ENCODE data around the gene SH3RF1.

SH3RF1 gene

DNA sequence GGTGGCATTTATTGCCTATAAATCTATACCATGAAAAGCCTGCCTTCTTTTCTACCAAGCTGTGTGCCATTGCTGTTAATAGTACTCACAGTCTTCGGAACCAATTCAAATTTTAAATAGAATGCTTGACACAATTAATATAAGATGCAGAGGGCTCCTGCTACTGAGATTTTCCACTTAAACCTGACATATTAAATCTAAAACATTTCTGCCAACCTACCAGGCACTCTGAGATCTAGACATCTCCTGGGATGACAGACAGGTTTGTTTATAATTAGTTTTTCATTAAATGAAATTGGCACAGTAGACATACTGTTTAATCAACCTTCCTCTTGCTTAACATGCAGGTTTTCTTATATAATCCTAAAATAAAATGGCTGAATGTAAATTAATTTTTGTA, 143.4 kb downstream of the SH3RF1 start:
- DNase-seq: no peak

DNA sequence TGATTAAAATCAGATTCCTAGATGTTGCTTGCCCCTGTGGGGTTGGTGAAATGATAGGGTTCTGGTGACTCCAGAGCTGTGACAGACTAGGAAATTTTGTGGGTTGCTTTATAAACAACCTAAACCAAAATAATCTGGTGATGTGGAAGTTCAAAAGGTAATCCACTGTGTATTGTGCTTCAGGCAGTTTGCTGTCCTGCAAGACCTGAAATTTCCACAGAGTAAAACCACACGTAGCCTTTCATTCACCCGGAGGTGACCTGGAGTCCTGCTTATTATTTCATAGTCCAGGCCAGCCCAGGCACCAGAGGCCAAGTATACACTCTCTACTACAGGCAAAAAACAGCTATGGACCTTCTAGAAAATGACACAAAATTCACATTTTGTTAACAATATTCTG, 146.1 kb downstream of the SH3RF1 start:
- no peak for DNase-seq

DNA sequence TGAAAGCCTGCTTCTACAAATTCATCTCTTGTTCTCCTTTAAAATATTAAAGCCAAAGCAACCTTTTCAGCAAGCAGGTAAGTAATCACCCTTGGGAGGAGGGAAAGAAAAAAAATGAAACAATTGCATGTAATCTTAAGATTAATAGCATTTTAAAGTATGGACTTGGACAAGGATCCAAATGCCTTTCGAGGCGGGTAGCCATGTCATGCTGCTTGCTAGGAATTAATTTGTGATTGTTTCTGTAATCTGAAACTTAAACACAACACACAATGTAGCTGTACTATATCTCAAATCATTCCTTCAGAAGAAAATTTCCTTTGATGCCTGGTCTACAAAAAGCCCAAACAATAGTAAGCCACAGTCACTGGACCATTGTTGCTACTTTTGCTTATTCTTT, 148.3 kb downstream of the SH3RF1 start:
- no peak for DNase-seq

DNA sequence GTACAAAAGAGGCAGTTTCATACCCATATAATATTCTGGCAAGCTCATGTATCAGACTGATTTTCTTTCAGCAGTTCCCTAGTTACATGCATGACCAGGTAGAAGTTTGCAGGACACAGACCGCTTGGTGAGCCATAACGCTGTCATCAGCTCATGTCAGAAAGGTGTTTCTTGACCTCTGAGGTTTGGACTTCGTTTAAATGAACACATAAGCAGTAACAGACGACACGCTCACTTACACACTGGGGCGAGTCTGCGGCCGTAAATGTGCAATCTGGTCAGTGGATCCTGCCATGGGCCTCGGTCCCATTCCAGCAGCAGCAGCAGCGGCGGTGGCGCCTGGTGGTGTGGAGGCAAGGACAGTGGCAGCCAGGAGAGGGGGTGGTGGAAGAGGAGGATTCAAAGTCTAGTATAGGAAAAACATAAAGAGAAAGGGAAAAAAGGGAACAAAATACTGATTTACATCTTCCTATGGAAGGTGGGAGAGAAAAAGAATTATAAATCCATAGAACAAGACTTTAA, 148.8 kb downstream of the SH3RF1 start:
- no peak for DNase-seq

DNA sequence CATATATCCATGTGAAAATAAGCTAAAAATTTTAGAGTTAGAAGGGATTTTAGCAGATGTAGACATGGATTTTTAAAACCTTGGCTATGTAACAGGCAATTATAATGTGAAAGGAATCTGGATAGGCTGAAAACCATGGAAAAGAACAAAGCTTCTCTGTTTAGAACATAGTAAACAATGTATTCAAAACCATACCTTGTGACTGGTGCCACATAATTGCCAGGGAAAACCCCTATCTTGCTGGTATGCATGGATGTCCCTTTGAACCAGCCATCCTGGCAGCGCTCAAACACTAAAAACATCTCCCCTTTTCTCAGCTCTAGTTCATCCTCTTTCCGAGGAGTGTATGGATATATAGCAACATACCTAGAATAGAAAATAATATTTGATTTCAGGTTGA, 150.1 kb downstream of the SH3RF1 start:
- no peak for DNase-seq

DNA sequence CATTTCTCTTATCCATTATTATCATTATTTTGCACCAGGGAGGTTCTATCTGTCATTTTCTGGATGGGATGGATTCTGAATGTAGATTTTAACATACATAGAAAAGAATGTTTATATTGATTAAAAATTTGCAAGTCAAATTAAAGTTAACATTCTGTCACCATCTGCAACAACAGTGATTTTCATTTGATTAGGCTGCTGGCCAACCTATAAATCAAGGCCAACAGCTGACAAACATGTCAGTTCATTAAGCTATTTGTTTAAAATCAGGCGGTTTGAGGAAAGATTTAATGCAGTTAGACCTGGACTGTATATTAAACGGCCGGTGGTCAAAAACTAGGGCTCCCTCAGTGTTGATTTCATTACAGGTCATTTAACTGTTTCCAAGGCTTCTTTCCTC, 151.2 kb downstream of the SH3RF1 start:
- DNase-seq: no peak

DNA sequence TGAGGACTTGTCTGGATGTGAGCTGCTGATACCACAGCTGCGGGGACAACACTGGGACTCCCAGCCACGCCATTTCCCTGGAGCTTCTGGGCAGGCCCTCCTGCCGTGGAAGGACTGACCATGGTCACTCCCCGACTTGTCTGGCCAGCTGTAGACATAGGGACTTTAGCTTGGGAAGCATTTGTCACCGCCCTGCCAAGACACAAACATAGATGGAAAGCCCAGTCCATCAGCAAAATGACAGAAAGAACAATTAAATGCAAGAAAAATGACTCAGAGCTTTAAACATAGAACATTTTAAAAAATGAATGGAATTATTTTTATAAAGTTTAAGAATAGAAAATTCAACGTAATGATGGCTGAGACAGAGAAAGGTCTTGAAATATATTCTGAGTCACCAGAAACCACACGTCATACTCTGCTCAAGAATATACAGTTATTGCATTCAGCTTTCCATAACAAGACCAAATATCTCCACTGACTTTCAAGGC, 153.1 kb downstream of the SH3RF1 start:
- DNase-seq: no peak

DNA sequence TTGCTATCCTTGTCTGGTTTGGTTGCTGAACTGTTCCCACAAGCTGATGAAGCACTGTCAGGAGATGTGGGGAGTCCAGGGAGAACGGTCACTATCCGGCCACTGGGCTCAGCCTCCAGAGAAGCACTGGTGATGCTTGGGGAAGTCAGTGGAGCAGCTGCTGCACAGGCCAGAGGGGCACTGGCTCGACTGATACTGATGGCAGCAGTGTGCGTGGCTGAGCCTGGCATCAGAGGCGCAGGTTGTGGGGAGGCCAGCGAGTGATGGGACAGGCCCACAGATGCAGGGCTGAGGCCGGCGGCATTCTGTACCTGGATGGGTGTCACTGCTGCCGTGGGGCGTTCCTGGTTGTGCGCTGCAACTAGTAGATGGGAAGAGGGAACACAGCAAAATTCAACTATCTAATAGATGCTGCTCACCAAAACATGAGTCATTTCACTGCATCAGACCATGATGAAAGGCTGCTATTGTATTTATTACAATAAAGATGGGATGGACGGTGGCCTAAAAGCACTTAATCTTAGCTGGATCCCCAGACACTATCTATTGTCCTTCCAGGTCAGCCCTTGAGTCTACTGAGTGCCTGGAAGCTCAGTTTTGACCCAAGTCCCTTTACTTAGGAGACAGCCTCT, 154.4 kb downstream of the SH3RF1 start:
- DNase-seq: no peak

DNA sequence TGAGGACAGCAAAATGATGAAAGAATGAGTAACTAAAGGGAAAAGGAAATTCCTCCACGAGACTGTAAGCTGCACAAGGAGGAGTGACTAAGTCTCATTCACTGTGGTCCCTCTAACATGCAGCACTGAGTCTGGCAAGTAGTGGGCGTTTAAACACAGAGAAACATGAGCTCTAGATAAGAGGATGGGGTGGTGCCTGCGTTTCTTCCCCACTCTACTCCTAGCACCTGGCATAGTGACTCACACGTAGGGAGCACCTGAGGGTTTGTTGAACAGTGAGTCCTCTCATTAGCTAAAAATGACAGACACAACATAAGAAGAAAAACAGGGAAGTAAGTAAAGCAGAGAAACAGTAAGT, 154.9 kb downstream of the SH3RF1 start:
- no peak for DNase-seq

DNA sequence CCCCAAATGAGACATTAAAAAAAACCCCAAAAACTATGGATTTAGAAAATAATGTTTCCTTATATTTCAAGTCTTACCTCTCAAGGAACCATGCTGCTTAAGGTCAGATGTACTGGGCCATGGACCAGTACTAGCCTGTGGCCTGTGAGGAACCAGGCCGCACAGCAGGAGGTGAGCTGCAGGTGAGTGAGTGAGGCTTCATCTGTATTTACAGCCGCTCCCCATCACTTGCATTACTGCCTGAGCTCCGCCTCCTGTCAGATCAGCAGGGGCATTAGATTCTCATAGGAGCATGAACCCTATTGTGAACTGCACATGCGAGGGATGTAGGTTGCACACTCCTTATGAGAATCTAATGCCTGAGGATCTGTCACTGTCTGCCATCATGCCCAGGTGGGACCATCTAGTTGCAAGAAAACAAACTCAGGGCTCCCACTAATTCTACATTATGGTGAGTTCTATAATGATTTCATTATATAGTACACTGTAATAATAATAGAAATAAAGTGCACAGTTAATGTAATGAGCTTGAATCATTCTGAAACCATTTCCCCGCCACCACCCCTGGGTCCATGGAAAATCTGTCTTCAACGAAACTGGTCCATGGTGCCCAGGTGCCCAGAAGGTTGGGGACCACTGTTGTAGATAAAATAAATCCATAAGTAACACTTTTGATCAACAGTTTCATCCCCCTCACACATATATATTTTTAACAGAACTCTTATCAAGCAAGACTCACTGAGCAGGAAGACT, 155.4 kb downstream of the SH3RF1 start:
- no peak for DNase-seq

DNA sequence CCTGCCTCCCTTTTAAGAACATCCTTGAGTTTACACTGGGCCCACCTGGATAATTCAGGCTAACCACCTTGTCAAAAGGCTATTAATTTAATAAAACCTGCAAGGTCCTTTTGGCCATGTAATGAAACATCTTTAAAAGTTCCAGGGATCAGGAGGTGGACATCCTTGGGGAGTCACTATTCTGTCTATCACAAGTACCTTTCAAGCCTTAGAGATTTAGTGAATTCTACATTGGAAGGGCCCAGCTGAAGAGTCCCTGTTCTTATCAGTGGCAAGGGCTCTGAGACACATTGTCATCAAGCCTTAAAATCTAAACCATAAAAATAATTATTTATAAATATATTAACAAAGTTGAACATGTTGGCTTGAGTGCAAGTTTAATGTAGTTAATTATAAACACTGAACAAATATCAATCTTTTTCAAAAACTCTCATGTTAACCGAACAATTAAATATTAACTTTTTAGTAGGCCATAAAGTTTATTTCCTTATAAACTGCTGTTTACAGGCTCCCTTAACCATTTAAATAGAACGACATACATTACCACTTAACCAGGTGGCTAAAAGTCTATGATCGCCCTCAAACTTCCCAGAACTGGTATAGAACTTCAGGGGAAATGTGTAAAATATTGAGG, 156.3 kb downstream of the SH3RF1 start:
- DNase-seq: no peak

DNA sequence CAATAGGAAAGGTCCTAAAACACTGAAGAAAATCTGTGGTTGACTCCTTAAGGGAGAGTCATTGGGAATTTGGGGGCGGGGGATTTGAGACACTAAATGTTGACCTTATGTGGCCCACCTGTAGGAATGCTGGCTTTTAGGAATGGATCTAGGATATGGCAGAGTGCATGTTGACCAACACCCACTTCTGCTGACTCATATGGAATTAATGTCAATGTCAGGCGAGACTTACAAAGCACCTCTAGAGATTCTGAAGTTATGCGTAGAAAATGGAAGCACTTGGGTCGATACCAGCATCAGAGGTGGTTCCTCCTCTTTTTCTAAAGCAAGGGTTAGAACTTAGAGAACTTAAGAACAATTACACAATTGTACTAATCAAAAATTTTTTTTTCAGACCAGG, 160.1 kb downstream of the SH3RF1 start:
- DNase-seq: no peak

DNA sequence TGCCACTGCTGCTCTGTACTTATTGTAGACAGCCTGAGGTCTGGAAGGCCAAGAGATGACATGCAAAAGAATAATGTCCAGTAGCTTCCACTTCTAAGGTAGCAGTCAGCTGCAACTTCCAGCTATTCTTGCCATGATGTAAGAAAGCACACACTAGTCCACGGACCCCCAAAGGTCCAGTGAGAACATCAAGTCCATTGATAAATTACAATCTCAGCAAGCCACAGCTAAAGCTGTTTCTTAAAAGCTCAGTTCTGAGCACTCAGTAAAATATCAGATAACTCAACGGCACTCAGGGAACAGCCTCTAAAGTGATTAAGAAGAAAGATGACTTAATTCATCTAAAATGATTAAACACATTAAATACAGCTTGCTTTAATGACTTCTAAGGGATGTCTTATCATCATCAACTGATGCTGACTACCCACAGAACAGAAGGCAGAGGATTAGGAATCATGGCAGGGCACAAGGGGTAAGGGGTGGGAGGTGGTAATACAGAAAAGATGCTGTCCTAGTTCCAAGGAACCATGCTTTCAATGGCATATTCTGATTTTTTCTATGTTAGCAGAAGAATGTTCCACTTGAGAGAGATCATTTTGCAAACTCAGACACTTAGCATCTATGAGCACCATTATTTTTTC, 161.6 kb downstream of the SH3RF1 start:
- DNase-seq: no peak

DNA sequence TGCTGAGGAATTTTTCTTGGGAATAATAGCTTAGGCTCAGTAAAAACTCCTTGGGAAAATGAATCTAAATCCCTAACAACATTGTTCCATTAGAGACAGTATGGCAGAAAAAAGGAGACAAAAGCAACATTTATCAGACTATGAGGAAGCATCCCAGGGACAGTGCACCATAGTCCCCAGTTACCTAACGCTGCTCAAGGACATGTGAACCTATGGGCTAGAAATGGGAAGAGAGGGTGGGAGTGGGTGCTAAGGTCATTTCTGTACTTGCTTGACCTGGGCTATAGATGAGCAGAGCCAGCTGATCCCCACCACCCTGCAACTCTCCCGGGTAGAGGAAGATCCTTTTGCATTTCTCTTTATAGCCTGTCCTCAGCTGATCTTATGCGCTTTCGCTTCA, 162.5 kb downstream of the SH3RF1 start:
- no peak for DNase-seq

DNA sequence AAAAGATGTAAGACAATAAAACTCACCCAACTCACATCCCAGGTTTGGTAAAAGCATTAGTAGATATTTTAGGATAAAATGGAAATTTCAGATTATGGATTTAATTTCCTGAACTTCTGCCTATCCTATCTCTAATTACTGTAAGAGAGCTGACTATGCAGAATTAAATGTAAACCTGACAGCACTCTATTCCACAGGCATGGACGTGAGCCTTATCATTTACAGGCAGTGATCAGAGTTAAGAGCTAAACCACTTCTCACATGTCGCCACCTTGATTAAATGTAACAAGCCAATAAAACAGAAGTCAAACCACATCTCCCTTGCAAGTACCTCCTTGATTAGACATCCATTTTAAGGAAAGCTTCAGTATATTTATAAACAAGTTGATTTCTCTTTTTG, 163.2 kb downstream of the SH3RF1 start:
- no peak for DNase-seq

DNA sequence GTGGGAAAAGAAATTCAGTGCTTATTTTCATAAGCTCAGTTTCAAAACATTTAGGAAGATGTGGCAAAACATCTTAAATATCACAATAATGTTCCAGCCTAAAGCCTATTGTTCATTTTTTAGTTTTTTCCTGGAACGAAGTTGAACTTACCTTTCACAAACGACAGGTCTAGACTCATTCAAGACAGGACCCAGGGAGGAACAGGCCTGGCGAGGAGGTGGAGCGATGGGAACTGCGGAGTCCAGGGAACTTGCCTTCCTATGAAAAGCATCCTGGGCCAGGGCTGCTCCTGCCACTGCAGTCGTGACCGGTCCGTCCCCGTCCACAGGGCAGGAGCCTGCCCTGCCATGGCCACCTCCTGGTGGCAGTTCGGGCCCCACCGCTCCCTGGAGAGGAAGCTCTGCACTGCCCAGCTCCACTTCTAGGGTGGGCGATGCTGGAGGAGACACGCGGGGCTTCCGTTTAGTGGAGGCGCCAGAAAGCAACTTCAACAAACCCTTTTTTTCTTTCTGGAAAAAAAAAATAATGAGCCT, 164.0 kb downstream of the SH3RF1 start:
- DNase-seq: no peak

DNA sequence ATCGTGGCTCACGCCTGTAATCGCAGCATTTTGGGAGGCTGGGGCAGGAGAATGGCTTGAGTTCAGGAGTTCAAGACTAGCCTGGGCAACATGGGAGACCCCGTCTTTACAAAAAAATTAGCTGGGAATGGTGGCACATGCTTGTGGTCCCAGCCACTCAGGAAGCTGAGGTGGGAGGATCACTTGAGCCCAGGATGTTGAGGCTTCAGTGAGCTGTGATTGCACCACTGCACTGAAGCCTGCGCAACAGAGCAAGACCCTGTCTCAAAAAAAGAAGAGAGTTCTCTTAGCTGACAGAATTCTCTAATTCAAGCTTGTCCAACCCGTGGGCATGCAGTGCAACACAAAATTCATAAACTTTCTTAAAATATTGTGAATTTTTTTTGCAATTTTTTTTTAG, 165.1 kb downstream of the SH3RF1 start:
- DNase-seq: no peak

DNA sequence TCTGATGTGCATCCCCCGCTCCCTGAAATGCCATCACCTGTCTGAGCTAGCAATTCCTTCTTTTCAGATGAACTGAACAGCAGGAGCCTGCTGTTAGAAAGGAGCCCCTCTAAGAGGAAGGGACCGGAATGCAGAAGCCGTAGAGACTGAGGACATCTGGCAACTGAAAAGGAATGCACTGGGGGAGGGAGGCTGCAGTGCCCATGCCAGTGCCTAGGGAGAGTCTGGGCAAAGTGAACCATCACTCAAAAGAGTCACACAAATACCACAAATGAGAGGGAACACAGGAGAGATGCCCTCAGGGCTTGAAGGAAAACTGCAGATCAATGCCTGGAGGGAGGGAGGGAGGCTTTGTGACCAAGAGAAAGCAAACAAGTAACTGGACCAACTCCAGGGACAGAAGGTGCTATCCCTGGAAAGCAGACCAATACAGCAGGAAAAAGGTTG, 166.8 kb downstream of the SH3RF1 start:
- DNase-seq: no peak

DNA sequence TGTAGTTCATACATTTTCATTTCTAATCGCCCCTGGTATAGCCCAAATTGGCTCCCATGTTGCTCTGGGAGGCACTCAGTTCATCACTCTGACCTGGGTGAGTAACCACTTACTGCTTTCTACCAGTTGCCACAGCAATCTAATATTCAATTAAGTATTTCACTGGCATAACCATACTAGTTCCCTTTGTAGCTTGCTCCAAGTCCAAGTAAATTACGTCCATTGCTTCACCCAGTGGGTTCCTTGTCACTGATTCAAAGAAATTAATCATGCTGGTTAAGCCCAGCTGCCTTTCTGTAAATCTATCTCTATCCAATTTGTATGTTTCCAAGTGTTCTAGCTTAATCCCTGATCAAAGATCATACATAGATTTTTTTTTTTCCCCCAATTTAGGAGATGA, 168.7 kb downstream of the SH3RF1 start:
- no peak for DNase-seq

DNA sequence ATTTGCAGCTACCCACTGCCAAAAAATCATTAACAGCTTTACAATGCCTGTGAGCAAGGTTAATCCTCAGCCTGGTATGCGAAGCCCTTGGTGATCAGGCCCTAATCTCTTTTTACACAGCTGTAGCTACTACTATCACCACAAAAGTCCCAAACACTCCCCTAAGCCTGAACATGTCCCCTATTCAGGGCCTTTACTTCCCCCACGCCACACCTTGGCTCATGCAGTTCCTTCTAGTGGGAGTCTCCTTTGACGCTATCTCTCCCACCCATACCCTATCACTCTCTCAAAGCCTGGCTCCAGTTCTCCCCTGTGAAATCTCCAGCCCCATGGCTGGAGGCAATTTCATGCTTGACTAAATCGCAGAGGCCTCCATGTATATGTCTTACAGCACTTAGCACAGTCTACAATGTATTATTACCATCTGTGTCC, 170.1 kb downstream of the SH3RF1 start:
- no peak for DNase-seq

DNA sequence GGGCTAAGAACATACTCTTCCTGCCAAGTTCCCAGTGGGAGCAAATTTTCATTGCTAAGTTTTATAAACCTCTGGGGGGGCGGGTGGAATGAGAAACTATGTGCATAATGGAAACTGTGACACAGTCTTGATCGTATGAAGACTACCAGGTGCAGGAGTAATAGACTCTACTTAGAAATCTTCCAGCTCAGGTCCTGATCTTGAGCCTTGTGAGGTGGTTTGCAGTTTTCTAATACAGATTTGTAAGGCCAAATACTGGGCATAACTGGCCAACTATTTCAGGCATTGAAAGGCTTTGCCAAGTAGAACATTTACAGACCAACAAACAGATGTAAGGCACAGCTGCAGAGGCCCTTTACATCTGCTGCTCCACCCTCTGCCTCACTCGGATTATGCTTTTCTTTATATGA, 171.0 kb downstream of the SH3RF1 start:
- DNase-seq: no peak

DNA sequence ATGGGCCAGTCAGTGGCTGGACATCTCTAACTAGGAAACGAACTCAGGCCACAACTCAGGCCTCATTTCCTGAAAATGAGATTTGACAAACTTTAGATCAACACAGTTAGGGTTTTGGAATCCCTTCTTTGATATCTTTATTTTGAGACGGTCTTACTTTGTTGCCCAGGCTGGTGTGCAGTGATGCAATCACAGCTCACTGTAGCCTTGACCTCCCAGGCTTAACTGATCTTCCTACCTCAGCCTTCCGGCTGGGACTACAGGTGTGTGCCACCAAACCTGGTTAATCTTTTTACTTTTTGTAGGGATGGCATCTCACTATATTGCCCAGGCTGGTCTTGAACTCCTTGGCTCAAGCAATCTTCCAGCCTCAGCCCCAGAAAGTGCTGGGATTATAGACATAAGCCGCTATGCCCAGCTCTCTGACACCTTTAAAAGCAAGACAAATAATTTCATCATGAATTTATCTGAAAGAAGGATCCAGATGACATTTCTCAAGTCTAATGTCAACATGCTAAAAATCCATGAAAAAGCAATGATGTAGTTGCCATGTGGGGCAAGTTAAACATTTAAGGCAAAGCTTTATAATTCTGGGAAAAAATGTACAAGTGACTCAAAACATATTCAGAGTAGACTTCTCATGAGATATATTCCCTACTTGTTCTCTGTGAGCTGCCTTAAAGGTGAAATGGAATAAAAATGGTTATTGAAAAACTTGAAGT, 171.6 kb downstream of the SH3RF1 start:
- DNase-seq: no peak
